T-helper 2 cell (primary cell): Measurements from ENCODE around the gene OPALIN.
A peak's percentile ranks its signal among the peaks of the same experiment; 100 is the strongest.

Experiments
- DNase-seq, 5 experiments: peaks; one replicate each; pipeline versions ENCODE4 v3.0.0 to v3.0.0-alpha.2; 2012 to 2022

The OPALIN gene

DNA sequence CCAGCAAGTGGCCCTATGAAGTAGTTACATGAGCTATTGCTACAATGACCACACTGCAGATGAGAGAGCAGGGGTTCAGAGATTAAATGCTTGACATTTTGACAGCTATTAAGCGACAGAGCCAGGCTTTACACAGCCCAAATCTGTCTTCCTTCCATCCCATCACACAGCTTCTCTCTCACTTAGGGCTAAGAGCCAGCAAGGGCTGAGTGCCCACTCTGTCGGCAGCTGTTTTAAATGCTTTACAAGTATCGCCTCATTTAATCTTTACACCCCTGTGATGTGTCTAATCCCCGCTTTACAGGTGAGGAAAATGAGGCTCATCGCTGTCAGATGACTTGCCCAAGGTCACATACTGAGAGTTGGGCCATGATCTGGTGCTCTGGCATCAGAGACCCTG, 15.2 kb upstream of the OPALIN start:
- DNase-seq, result no peak

DNA sequence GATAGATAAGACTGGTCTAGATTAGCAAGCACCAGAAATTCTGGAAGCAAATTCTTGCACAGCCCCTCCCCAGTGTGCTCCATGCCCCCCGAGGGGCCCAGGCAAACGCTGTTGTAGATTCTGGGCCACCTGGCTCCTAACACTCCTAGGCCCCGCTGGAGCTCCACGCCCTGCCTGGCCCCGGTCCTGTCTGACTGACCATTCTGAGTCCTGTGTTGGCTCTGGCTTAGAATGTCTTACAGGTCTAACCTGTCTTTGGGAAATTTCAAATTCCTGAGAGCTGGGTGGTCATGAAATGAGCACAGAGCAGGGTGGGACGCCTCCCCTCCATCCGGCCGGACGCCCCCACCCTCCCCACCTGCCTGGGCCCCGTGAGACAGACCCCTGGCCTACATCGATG, 12.6 kb upstream of the OPALIN start:
- no peak for DNase-seq

- DNase-seq, result peak in 3 of 5 experiments; percentile 17 to 46 (median 34)
Observed at GRCh38 chr10:96370584-96371157, 11.9 kb upstream of the OPALIN start.

- no peak for DNase-seq
Observed at GRCh38 chr10:96369890-96370583, 11.2 kb upstream of the OPALIN start.

DNA sequence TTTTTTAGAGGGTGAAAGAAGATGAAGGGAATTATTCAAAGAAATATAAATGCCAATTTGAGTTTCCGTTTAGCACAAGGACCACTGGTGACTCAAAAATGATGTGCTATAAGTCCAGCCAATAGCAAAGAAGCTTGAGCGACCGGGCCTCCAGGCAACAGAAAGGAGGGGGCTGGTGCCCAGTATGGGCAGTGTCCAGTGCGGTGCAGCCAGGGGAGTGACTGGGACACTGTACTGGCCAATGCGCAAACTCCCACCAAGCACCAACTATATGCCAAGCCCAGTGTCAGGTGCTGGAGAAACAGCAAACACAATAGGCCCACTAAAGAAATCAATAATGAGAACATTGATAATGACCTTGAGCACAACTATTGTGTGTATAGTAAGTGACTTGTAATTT, 10.2 kb upstream of the OPALIN start:
- no peak for DNase-seq

- no peak for DNase-seq
Observed at GRCh38 chr10:96367470-96367869, 8.7 kb upstream of the OPALIN start.

GRCh38 chr10:96366508-96366907, 7.7 kb upstream of the OPALIN start:
- DNase-seq, result no peak

DNA sequence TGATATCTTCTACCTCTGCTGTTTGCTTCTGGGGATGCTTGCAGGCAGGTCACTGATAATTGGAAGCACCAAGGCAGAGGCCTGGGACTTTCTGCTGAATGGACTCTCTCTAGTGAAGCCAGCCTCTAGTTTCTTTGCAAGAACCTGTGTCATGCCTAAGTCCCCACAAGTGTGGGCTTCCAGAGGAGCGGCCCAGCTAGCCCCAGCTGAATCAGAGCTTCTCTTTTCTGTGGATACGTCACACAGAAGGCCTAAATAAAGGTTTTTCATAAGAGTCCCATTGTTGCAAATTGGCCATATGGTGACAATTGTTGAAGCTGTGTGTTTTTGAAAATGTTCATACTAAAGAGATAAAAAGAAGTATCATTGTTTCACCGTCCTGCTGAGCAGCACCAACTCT, 6.8 kb upstream of the OPALIN start:
- DNase-seq, result no peak

- DNase-seq, result no peak
Observed at GRCh38 chr10:96360766-96361165, 2.0 kb upstream of the OPALIN start.

DNA sequence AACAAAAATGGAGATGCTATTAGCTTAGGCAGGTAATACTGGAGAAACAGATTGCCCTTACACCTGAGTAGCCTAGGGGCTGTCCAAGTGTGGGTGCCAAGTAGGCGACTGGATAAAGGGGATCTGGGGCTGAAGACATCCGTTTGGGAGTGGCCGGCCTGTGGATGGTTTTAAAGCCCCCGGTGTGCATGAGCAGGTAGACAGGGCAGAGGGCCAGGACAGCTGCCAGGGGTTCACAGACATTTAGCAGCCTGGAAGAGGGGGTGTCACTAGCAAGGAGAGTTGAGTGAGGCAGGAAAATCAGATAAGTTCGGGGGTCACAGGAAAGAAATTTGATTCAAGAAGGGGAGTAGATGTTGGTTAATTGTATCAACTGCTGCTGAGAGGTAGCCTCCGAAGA, 1.5 kb upstream of the OPALIN start:
- no peak for DNase-seq

- DNase-seq, result no peak
Observed at GRCh38 chr10:96359616-96360015, 814 bp upstream of the OPALIN start.

GRCh38 chr10:96357038-96357620, 1.7 kb downstream of the OPALIN start:
- no peak for DNase-seq

DNA sequence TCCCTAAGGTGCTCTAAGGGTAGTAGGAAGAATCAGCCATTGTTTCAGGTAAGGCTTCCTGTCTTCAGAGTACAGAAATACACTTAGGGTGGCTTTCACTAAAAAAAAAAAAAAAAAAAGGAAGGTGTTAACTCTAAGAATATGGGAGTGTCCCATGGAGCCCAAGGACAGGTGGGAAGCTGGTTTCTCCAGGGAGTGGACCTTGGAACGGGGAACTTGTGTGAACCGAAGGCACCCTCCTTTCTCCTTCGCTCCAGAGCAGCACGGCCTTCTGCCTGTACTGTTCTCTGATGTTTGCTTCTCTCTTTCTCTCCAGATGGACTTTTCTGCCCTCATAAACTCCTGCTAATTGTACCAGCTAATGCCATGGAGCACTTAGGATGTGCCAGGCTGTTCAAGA, 6.2 kb downstream of the OPALIN start:
- no peak for DNase-seq

GRCh38 chr10:96352027-96352426, 6.8 kb downstream of the OPALIN start:
- DNase-seq, result no peak

GRCh38 chr10:96346295-96346694, 12.5 kb downstream of the OPALIN start:
- no peak for DNase-seq

DNA sequence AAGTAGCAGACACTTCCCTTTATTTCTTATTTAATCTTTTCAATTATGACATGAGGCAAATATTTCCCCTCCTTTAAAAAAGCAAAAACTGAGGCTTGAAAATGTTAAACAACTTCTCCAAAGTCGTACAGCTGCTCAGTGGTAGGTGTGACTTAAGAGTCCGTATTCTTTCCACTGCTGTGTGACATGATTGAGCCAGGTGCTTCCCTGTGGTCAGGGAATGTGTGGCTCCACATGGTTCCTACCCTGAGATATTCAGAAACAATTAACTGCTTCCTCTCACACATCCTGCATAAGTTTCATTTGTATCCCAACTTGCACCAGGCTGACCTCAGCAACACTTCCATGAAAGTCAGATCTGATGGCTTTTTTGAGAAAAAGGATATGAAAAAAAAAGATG, 13.6 kb downstream of the OPALIN start:
- DNase-seq, result no peak

DNA sequence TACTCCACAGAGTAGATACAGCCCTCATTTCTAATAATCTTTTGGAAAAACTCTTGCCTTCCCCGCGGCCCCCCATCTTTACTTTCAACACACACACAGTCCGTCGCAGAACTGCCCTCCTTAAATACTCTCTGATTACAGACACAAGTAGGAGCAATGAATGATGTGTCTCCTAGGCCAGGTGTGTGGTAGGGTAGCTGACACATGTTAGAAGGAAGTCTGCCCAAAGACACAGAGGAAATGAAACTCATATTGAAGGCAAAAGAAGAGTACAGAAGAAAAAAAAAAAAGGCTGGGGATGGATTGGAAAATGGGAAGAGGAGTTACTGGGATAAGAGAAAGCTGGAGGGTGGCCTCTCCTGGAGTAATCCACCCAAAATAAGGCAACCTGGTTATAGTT, 14.6 kb downstream of the OPALIN start:
- DNase-seq, result no peak

DNA sequence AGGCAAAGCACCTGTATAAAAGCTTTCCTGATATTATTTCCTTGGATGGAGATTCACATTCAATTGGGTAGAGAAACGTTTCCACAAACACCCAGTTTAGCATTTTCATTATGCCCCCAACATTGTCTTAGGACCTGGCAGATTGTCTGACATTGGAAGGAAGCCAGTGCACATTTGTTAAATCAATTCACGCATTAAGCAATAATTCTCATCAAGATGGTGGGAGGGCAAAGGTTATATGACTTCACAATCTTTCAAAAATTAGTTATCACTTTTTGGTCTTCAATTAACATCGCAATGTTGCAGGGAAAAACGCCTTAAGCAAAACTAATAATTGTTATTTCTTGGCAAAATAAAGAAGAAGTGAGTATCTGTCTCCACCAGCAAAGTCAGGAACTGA, 16.4 kb downstream of the OPALIN start:
- DNase-seq, result no peak

GRCh38 chr10:96341219-96342182, 17.3 kb downstream of the OPALIN start:
- peak in 1 of 5 experiments; percentile 34 for DNase-seq

- peak in 2 of 5 experiments; percentile 34 to 71 for DNase-seq
Observed at GRCh38 chr10:96339956-96340904, 18.6 kb downstream of the OPALIN start.

DNA sequence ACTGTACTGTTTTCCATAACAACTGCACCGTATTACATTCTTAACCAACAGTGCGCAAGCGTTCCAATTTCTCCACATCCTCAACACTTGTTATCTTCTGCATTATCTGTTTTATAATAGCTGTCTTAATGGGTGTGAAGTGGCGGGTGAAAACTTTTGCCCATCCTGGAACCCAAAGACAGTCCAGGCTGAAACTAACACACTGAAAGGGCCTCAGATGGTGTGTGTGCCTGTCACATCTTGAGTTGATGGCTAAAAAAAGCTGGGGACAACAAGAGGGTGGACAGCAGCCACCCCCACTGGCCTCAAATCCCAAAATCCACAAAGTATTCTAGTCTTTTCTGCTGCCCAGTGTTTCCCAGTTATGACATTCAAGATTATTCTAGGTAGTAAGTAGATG, 19.4 kb downstream of the OPALIN start:
- DNase-seq, result no peak
